GM19099 (cell line): Measurements from ENCODE around the gene MUC7.

ENCODE experiments used
- POLR2A ChIP-seq: IDR thresholded peaks from 3 replicates; pipeline ENCODE4 v1.6.1; 2011; ENCODE audit warnings: low read depth; ENCODE audit not compliant: insufficient read length; ENCODE audit errors: extremely low read depth

The MUC7 gene

DNA sequence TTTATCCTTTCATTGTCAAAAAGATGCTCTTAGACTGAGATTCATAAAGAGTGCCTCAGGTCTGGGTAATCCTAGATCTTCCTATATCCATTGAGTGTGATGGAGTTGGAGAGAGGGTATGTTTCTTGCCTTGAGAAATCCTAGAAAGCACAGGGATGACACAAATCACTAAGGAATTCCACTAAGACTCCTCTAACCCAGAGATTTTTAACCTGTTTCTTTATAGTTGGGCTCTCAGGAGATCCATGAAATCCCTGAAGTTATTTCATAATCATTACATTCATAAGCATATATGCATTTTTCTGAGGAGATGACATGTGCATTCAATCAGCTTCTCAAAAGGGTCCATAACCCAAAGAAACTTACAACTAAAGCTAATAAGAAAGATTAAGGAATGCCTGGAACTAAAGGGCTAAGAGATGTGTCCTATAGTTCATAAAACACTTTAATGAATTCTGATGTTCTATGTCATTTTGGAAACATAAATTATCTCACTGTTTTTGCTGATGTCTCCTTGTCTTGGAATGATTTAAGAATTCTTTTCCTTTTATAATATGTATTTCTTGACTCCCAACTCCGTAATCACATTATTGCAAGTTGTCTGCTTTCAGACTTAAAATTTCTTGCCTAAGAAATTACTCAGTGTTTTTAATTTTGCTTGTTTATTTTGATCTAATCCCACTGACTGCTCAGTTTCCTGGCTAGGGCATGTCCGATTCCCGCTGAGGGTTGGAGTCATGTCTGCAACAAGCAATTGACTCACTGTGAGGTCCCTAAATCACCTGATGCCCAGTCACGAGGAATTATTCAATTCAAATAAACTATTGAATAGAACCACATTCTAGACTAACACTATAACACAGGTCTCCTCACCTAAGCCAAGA, 43.6 kb downstream of the MUC7 start:
- no peak for TF ChIP-seq POLR2A

DNA sequence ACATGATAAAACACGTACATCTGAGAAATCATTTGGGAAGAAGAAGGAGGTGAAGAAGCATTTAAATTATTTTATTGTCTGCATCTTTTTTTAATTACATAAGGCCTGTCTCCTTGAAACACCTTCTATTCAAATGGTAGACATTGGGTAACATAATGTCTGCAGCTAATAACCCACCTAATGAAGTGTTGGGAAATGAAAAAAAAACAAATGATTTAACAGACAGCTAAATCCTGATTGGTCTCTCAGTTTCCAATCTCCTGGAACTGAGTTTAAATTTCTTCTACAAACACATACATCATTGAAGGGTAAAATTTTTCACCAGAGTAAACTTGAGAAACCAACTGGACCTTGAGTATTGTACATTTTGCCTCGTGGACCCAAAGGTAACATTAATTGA, 46.3 kb downstream of the MUC7 start, which contains the start of gene AMTN:
TSS of gene AMTN (plus strand) at position 301 of the 400 bp plus-strand sequence. CDS start 209 bp downstream, outside the sequence.
- no peak for TF ChIP-seq POLR2A

- no peak for TF ChIP-seq POLR2A
Observed at GRCh38 chr4:70518716-70519115, 46.7 kb downstream of the MUC7 start.

GRCh38 chr4:70522626-70523025, 50.6 kb downstream of the MUC7 start:
- TF ChIP-seq POLR2A = no peak

DNA sequence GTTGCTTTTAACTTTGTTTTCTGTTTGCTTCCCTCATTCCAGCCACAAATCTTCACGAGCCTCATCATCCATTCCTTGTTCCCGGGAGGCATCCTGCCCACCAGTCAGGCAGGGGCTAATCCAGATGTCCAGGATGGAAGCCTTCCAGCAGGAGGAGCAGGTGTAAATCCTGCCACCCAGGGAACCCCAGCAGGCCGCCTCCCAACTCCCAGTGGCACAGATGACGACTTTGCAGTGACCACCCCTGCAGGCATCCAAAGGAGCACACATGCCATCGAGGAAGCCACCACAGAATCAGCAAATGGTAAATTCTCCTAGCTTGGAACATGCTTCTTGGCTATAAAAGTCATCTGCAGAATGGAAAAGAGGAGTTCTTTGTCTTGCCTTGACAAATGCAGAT, 59.0 kb downstream of the MUC7 start:
- TF ChIP-seq POLR2A = no peak

DNA sequence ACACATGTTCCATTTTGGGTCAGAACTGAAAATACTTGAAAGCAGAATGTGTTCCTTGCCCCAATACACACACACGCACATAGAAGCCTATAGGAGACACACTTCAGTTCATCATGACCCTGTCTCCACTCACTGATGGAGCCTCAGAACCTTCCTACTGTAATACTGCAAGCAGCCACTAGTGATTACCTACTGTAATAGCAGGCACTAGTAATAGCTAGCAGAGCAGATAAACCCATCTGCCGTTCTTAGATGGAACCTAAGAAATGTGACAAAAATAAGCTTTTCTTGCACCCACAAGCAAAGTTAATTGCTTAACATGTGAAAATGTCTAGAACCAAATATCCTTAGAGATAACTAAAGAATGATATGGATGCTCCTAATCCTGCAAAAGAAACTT, 60.0 kb downstream of the MUC7 start:
- TF ChIP-seq POLR2A = no peak
